ENCODE results near the gene SLC16A12. TPM values are rescaled to one million over a fixed set of nuclear protein-coding genes. Genes with fewer than 3 reads are reported as not detected.

The SLC16A12 gene
- total and polyA plus RNA-seq, 2 donors (not counting 3 experiments of a cell fraction or from before 2014, with no cell fraction given): not detected

DNA sequence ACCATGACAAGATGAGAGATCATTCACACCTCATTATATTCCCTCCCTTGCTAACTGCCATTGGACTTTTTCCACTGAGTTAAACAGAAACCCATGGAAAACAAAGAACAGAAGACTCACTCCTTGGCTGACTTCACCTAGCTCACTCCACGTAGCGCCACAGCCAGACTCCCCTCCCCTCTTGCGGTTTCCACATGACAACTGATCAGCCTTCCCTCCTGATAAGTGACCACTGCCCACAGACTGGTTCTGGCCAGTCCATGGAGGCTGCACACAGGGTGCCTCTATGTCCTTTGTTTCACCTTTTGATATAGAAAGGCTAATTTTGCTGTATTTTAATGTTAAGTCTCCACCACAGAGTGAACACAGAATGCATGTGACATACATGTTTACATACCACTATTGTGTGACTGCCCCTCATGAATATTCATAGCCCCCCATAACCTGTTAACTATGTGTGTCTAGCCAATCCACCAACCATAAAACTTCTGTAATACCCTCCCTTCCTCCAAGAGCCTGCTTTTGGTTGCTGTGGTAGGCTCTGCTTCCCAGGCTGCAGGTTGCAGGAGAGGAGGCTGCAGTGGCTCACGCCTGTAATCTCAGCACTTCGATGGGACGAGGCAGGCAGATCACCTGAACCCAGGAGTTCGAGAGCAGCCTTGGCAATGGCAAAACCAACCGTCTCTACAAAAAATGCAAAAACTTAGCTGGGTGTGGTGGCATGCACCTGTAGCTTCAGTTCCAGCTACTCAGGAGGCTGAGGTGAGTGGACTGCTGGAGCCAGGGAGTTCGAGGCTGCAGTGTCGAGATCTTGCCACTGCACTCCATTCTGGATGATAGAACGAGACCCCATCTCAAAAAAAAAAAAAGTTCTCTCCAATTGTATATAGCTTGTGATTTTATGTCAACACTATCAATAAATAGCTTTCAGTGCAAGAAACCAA, 131.0 kb downstream of the SLC16A12 start:
- Histone ChIP-seq H3K4me1 (ENCODE audit: control insufficient read depth, extremely low read depth, insufficient read depth, low read length) (no peaks in the 10 kb centered on the region), H3K9me1 (replicated peaks; ENCODE audit: control insufficient read depth, extremely low read depth, insufficient read depth, low read length) (no peaks in the 10 kb centered on the region), H3K36me3 (ENCODE audit: control insufficient read depth in 2 of 2, extremely low read depth in 1 of 2, insufficient read depth in 2 of 2, low read length in 2 of 2) (no peaks in the 10 kb centered on the region), H3K4me3 (replicated peaks in 1 of 3; ENCODE audit: insufficient read depth in 1 of 3, low read depth in 1 of 3, low read length in 3 of 3) (no peak overlapping the region), H4K20me1 (replicated peaks; ENCODE audit: control insufficient read depth, extremely low read depth, insufficient read depth, low read length) (no peaks in the 10 kb centered on the region), H2AFZ (ENCODE audit: low read depth, low read length) (no peak overlapping the region), H3K27ac (ENCODE audit: insufficient read depth, low read depth, low read length) (no peak overlapping the region), H3K9ac (replicated peaks; ENCODE audit: extremely low read depth, insufficient read depth, low read length) (no peak overlapping the region), H3K79me2 (ENCODE audit: control insufficient read depth, insufficient read depth, low read length) (no peaks in the 10 kb centered on the region), H3K9me3 (replicated peaks; ENCODE audit: control insufficient read depth, insufficient read depth, low read length) (no peaks in the 10 kb centered on the region), H3K27me3 (ENCODE audit: control insufficient read depth in 2 of 2, insufficient read depth in 2 of 2, low read length in 2 of 2) (peaks cover 0 to 2% of the 10 kb centered on the region in 2 experiments), H3K4me2 (ENCODE audit: insufficient read depth, low read length) (no peak overlapping the region)
- intact Hi-C loops (cut with micrococcal nuclease) (no loop called here), dilution Hi-C loops (cut with MboI; ENCODE audit: extremely low pct_ligation_motif_present, low sequenced_read_pairs) (no loop called here)
- DNase-seq (ENCODE audit: low read depth, low spot score): no peak
- TF ChIP-seq MYC (IDR thresholded peaks at IDR 0.05; ENCODE audit: low read depth, low read length) (no peak), GATA2 (IDR thresholded peaks at IDR 0.05; ENCODE audit: insufficient read depth, insufficient read length, low read depth, low read length) (no peak)
- BruUV-seq (replicated peaks): no TSS peak
- ChIA-PET CTCF (interaction anchor here (1.2 kb wide), 1 partner anchor 15 kb away, joined by 5 read pairs; no protein-coding TSS in a partner anchor), POLR2A (no interaction called here)
- no peak for FAIRE-seq

DNA sequence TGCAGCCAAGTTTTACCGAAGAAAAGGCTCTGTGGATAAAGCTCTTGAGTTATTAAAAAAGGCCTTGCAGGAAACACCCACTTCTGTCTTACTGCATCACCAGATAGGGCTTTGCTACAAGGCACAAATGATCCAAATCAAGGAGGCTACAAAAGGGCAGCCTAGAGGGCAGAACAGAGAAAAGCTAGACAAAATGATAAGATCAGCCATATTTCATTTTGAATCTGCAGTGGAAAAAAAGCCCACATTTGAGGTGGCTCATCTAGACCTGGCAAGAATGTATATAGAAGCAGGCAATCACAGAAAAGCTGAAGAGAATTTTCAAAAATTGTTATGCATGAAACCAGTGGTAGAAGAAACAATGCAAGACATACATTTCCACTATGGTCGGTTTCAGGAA, 132.4 kb downstream of the SLC16A12 start:
- no peaks in the 10 kb centered on the region for H4K20me1 ChIP-seq (replicated peaks; ENCODE audit: control insufficient read depth, extremely low read depth, insufficient read depth, low read length)
- H3K36me3 ChIP-seq (ENCODE audit: control insufficient read depth in 2 of 2, extremely low read depth in 1 of 2, insufficient read depth in 2 of 2, low read length in 2 of 2): no peaks in the 10 kb centered on the region
- TF ChIP-seq EZH2 (IDR thresholded peaks at IDR 0.05; ENCODE audit: borderline replicate concordance, low read depth, low read length, severe bottlenecking): no peak
- TF ChIP-seq, protein P1, sequence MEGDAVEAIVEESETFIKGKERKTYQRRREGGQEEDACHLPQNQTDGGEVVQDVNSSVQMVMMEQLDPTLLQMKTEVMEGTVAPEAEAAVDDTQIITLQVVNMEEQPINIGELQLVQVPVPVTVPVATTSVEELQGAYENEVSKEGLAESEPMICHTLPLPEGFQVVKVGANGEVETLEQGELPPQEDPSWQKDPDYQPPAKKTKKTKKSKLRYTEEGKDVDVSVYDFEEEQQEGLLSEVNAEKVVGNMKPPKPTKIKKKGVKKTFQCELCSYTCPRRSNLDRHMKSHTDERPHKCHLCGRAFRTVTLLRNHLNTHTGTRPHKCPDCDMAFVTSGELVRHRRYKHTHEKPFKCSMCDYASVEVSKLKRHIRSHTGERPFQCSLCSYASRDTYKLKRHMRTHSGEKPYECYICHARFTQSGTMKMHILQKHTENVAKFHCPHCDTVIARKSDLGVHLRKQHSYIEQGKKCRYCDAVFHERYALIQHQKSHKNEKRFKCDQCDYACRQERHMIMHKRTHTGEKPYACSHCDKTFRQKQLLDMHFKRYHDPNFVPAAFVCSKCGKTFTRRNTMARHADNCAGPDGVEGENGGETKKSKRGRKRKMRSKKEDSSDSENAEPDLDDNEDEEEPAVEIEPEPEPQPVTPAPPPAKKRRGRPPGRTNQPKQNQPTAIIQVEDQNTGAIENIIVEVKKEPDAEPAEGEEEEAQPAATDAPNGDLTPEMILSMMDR (IDR thresholded peaks at IDR 0.05; ENCODE audit: extremely low read depth in 1 of 2, insufficient read depth in 1 of 2, low read depth in 1 of 2, low read length in 2 of 2): no peak
- TF ChIP-seq GATA2 (IDR thresholded peaks at IDR 0.05; ENCODE audit: insufficient read depth, insufficient read length, low read depth, low read length): no peak
- no peak for TF ChIP-seq JUN (IDR thresholded peaks at IDR 0.05; ENCODE audit: borderline replicate concordance, insufficient read depth, insufficient read length, low read depth)
- TF ChIP-seq, protein P2, sequence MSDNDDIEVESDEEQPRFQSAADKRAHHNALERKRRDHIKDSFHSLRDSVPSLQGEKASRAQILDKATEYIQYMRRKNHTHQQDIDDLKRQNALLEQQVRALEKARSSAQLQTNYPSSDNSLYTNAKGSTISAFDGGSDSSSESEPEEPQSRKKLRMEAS (IDR thresholded peaks at IDR 0.05; ENCODE audit: insufficient read depth, insufficient read length): no peak
- TF ChIP-seq FOS (IDR thresholded peaks at IDR 0.05; ENCODE audit: borderline replicate concordance, insufficient read depth, low read length): no peak
- TF ChIP-seq POLR2AphosphoS5 (IDR thresholded peaks at IDR 0.05; ENCODE audit: insufficient read depth, low read depth, low read length): no peak
- TF ChIP-seq POLR2A (IDR thresholded peaks at IDR 0.05; ENCODE audit: low read depth, low read length): no peak
- no peak for TF ChIP-seq MYC (IDR thresholded peaks at IDR 0.05; ENCODE audit: low read depth, low read length)
- intact Hi-C loops (cut with micrococcal nuclease): no loop called here
- POLR2A ChIA-PET: no interaction called here
- BruUV-seq (replicated peaks): no TSS peak
- no peaks in the 10 kb centered on the region for H3K9me3 ChIP-seq (replicated peaks; ENCODE audit: control insufficient read depth, insufficient read depth, low read length)
- H3K4me3 ChIP-seq (replicated peaks in 1 of 3; ENCODE audit: insufficient read depth in 1 of 3, low read depth in 1 of 3, low read length in 3 of 3): no peak overlapping the region
- H3K4me2 ChIP-seq (ENCODE audit: insufficient read depth, low read length): no peak overlapping the region
- no peaks in the 10 kb centered on the region for H3K9me1 ChIP-seq (replicated peaks; ENCODE audit: control insufficient read depth, extremely low read depth, insufficient read depth, low read length)
- no peak for FAIRE-seq
- no peak for DNase-seq (ENCODE audit: low read depth, low spot score)
- dilution Hi-C loops (cut with MboI; ENCODE audit: extremely low pct_ligation_motif_present, low sequenced_read_pairs): no loop called here
- H3K4me1 ChIP-seq (ENCODE audit: control insufficient read depth, extremely low read depth, insufficient read depth, low read length): no peaks in the 10 kb centered on the region
- peaks cover 0 to 2% of the 10 kb centered on the region in 2 experiments for H3K27me3 ChIP-seq (ENCODE audit: control insufficient read depth in 2 of 2, insufficient read depth in 2 of 2, low read length in 2 of 2)
- no peaks in the 10 kb centered on the region for H3K79me2 ChIP-seq (ENCODE audit: control insufficient read depth, insufficient read depth, low read length)
- no peak overlapping the region for H3K27ac ChIP-seq (ENCODE audit: insufficient read depth, low read depth, low read length)
- H2AFZ ChIP-seq (ENCODE audit: low read depth, low read length): no peak overlapping the region
- H3K9ac ChIP-seq (replicated peaks; ENCODE audit: extremely low read depth, insufficient read depth, low read length): no peak overlapping the region
- CTCF ChIA-PET: interaction anchor here (1.1 kb wide), 2 partner anchors 14 to 152 kb away, joined by 3 to 4 read pairs; no protein-coding TSS in a partner anchor

Measured in endothelial cell of umbilical vein (primary cell).